T-helper 2 cell treated with Interferon-gamma antibody and Interleukin-4, amounts not matched to agents 5 μg/mL and 100 μg/mL, for 36 hours (primary cell): Measurements from ENCODE around the gene RAB22A.
A peak's percentile ranks its signal among the peaks of the same experiment; 100 is the strongest.

ENCODE experiments used
- DNase-seq: peaks from one replicate; pipeline ENCODE4 v3.0.0; 2021; ENCODE audit warnings: low spot score
- H3K27ac Mint-ChIP-seq: one replicate; pipeline ENCODE4 v1.8.0; 2021; ENCODE audit warnings: mild to moderate bottlenecking, mixed read lengths
- H3K27me3 Mint-ChIP-seq: one replicate; pipeline ENCODE4 v1.8.0; 2021; ENCODE audit warnings: low read depth, mixed read lengths
- H3K36me3 Mint-ChIP-seq: one replicate; pipeline ENCODE4 v1.8.0; 2021; ENCODE audit warnings: low read depth, mixed read lengths
- H3K4me1 Mint-ChIP-seq: one replicate; pipeline ENCODE4 v1.8.0; 2021; ENCODE audit warnings: low read depth, mixed read lengths
- H3K4me3 Mint-ChIP-seq: one replicate; pipeline ENCODE4 v1.8.0; 2022; ENCODE audit warnings: mild to moderate bottlenecking, moderate library complexity, mixed read lengths
- H3K9me3 Mint-ChIP-seq: one replicate; pipeline ENCODE4 v1.8.0; 2021; ENCODE audit warnings: mixed read lengths

RAB22A gene

GRCh38 chr20:58287638-58288037 lies 21.9 kb upstream of the RAB22A start:
- Mint-ChIP-seq H3K27ac (peak overlapping the region; percentile 51), H3K4me1 (peaks cover 16% of the 10 kb centered on the region), H3K9me3 (no peaks in the 10 kb centered on the region), H3K27me3 (no peaks in the 10 kb centered on the region), H3K4me3 (no peak overlapping the region), H3K36me3 (peaks cover 11% of the 10 kb centered on the region)
- no peak for DNase-seq

- H3K36me3 Mint-ChIP-seq = peaks cover 11% of the 10 kb centered on the region
- DNase-seq = no peak
- no peak overlapping the region for H3K4me3 Mint-ChIP-seq
- H3K9me3 Mint-ChIP-seq = no peaks in the 10 kb centered on the region
- H3K4me1 Mint-ChIP-seq = peaks cover 16% of the 10 kb centered on the region
- no peak overlapping the region for H3K27ac Mint-ChIP-seq
- H3K27me3 Mint-ChIP-seq = no peaks in the 10 kb centered on the region
These were observed 20.4 kb upstream of the RAB22A start for GRCh38 chr20:58289143-58289542.

GRCh38 chr20:58293453-58293852 lies 16.1 kb upstream of the RAB22A start:
- no peak for DNase-seq
- H3K4me1 Mint-ChIP-seq = peaks cover 4% of the 10 kb centered on the region
- no peaks in the 10 kb centered on the region for H3K27me3 Mint-ChIP-seq
- H3K9me3 Mint-ChIP-seq = no peaks in the 10 kb centered on the region
- no peak overlapping the region for H3K4me3 Mint-ChIP-seq
- H3K36me3 Mint-ChIP-seq = peaks cover 6% of the 10 kb centered on the region
- H3K27ac Mint-ChIP-seq = no peak overlapping the region

GRCh38 chr20:58294497-58295455 lies 14.7 kb upstream of the RAB22A start:
- Mint-ChIP-seq H3K36me3 (peaks cover 6% of the 10 kb centered on the region), H3K27ac (no peak overlapping the region), H3K27me3 (no peaks in the 10 kb centered on the region), H3K4me1 (peaks cover 4% of the 10 kb centered on the region), H3K4me3 (no peak overlapping the region), H3K9me3 (no peaks in the 10 kb centered on the region)
- no peak for DNase-seq

GRCh38 chr20:58296051-58296837 lies 13.3 kb upstream of the RAB22A start:
- H3K4me1 Mint-ChIP-seq = peaks cover 4% of the 10 kb centered on the region
- H3K4me3 Mint-ChIP-seq = no peak overlapping the region
- H3K36me3 Mint-ChIP-seq = peaks cover 7% of the 10 kb centered on the region

GRCh38 chr20:58297394-58297793 lies 12.1 kb upstream of the RAB22A start:
- Mint-ChIP-seq H3K4me3 (no peak overlapping the region), H3K9me3 (no peaks in the 10 kb centered on the region), H3K4me1 (peaks cover 5% of the 10 kb centered on the region), H3K27ac (no peak overlapping the region), H3K36me3 (peaks cover 8% of the 10 kb centered on the region), H3K27me3 (no peaks in the 10 kb centered on the region)
- no peak for DNase-seq

More at GRCh38 chr20:58296051-58296837, 13.3 kb upstream of the RAB22A start:
- Mint-ChIP-seq H3K27ac (no peak overlapping the region), H3K9me3 (no peaks in the 10 kb centered on the region), H3K27me3 (no peaks in the 10 kb centered on the region)
- no peak for DNase-seq

- Mint-ChIP-seq H3K4me1 (peaks cover 18% of the 10 kb centered on the region), H3K9me3 (no peaks in the 10 kb centered on the region), H3K36me3 (peaks cover 18% of the 10 kb centered on the region), H3K27ac (no peak overlapping the region), H3K27me3 (no peaks in the 10 kb centered on the region), H3K4me3 (no peak overlapping the region)
- DNase-seq = no peak
These were observed 9.2 kb upstream of the RAB22A start for GRCh38 chr20:58300321-58300720.

- DNase-seq = no peak
- Mint-ChIP-seq H3K4me1 (peaks cover 36% of the 10 kb centered on the region), H3K4me3 (no peak overlapping the region), H3K36me3 (peaks cover 17% of the 10 kb centered on the region), H3K9me3 (no peaks in the 10 kb centered on the region), H3K27ac (no peak overlapping the region), H3K27me3 (no peaks in the 10 kb centered on the region)
These were observed 6.0 kb upstream of the RAB22A start for GRCh38 chr20:58303547-58303946.

GRCh38 chr20:58305061-58305460 lies 4.5 kb upstream of the RAB22A start:
- Mint-ChIP-seq H3K9me3 (no peaks in the 10 kb centered on the region), H3K4me1 (peaks cover 36% of the 10 kb centered on the region), H3K27ac (no peak overlapping the region), H3K27me3 (no peaks in the 10 kb centered on the region), H3K4me3 (no peak overlapping the region), H3K36me3 (peaks cover 17% of the 10 kb centered on the region)
- no peak for DNase-seq

GRCh38 chr20:58306421-58307261 lies 2.9 kb upstream of the RAB22A start:
- peak overlapping the region; percentile 91 for H3K27ac Mint-ChIP-seq
- H3K36me3 Mint-ChIP-seq = peaks cover 14% of the 10 kb centered on the region
- DNase-seq = peak; percentile 81
- H3K9me3 Mint-ChIP-seq = no peaks in the 10 kb centered on the region
- H3K27me3 Mint-ChIP-seq = no peaks in the 10 kb centered on the region
- H3K4me3 Mint-ChIP-seq = peak overlapping the region; percentile 83
- H3K4me1 Mint-ChIP-seq = peaks cover 44% of the 10 kb centered on the region

GRCh38 chr20:58307270-58307669 lies 2.2 kb upstream of the RAB22A start:
- peak overlapping the region; percentile 91 for H3K27ac Mint-ChIP-seq
- no peaks in the 10 kb centered on the region for H3K27me3 Mint-ChIP-seq
- peak overlapping the region; percentile 83 for H3K4me3 Mint-ChIP-seq
- no peak for DNase-seq
- peaks cover 14% of the 10 kb centered on the region for H3K36me3 Mint-ChIP-seq
- H3K9me3 Mint-ChIP-seq = no peaks in the 10 kb centered on the region
- peaks cover 44% of the 10 kb centered on the region for H3K4me1 Mint-ChIP-seq

GRCh38 chr20:58308290-58308679 lies 1.2 kb upstream of the RAB22A start:
- peaks cover 19% of the 10 kb centered on the region for H3K36me3 Mint-ChIP-seq
- no peaks in the 10 kb centered on the region for H3K9me3 Mint-ChIP-seq
- peaks cover 46% of the 10 kb centered on the region for H3K4me1 Mint-ChIP-seq
- peak overlapping the region; percentile 90 for H3K27ac Mint-ChIP-seq
- DNase-seq = no peak
- no peaks in the 10 kb centered on the region for H3K27me3 Mint-ChIP-seq
- H3K4me3 Mint-ChIP-seq = peak overlapping the region; percentile 83

GRCh38 chr20:58308680-58309527 lies 611 bp upstream of the RAB22A start:
- Mint-ChIP-seq H3K27me3 (no peaks in the 10 kb centered on the region), H3K4me1 (peaks cover 42% of the 10 kb centered on the region), H3K4me3 (peak overlapping the region; percentile 83), H3K36me3 (peaks cover 22% of the 10 kb centered on the region), H3K27ac (peak overlapping the region; percentile 90), H3K9me3 (no peaks in the 10 kb centered on the region)
- no peak for DNase-seq
